GM13976 (cell line): ENCODE data around the gene SCN1B.

Experiments used
- DNase-seq: peaks from one replicate; pipeline ENCODE4 v3.0.0; 2012; ENCODE audit warnings: low spot score
- CTCF ChIP-seq: IDR thresholded peaks from 2 replicates; pipeline ENCODE4 v1.5.1; 2012; ENCODE audit warnings: borderline replicate concordance, mild to moderate bottlenecking; ENCODE audit not compliant: insufficient read depth; ENCODE audit errors: extremely low read depth, missing control alignments, control extremely low read depth
- in situ Hi-C: fragments of 300-500 bp; cut with MboI; formaldehyde crosslinking; loops from one replicate; pipeline ENCODE4 v1.12.0; 2022; ENCODE audit warnings: low sequenced_read_pairs, mixed read lengths, inconsistent platforms; ENCODE audit not compliant: unreplicated experiment

The SCN1B gene

GRCh38 chr19:35042954-35043604 lies 12.8 kb downstream of the SCN1B start:
- no peak for TF ChIP-seq CTCF
- DNase-seq, result no peak
- in situ Hi-C loops, result no loop called here

- in situ Hi-C loops, result no loop called here
- DNase-seq, result no peak
- TF ChIP-seq CTCF, result no peak
Measured at GRCh38 chr19:35043906-35044305, 13.6 kb downstream of the SCN1B start.

- TF ChIP-seq CTCF, result peak; percentile 88
- in situ Hi-C loops, result no loop called here
- peak; percentile 79 for DNase-seq
Measured at GRCh38 chr19:35044317-35045117, 14.2 kb downstream of the SCN1B start.

GRCh38 chr19:35045667-35046300 lies 15.5 kb downstream of the SCN1B start:
- peak; percentile 82 for DNase-seq
- no peak for TF ChIP-seq CTCF

GRCh38 chr19:35046461-35046860 lies 16.2 kb downstream of the SCN1B start:
- no peak for DNase-seq
- in situ Hi-C loops, result no loop called here
- TF ChIP-seq CTCF, result no peak

More at GRCh38 chr19:35045667-35046300, 15.5 kb downstream of the SCN1B start:
- in situ Hi-C loops, result no loop called here

- in situ Hi-C loops, result no loop called here
- no peak for DNase-seq
- no peak for TF ChIP-seq CTCF
Measured at GRCh38 chr19:35048911-35049411, 18.7 kb downstream of the SCN1B start.
